GM23338 (cell line): ENCODE measurements around the gene VN1R4. TPM values are rescaled to one million over a fixed set of nuclear protein-coding genes. Genes with fewer than 3 reads are reported as not detected.

ENCODE experiments used
- ATAC-seq: fragments of 200-7000 bp; cut with Tn5 transposase; 3 replicates; pipeline ENCODE4 v1.9.1; 2020
- DNase-seq: peaks from one replicate; pipeline ENCODE4 v3.0.0-alpha.2; 2015; ENCODE audit warnings: low spot score
- H2AFZ ChIP-seq: fragments of 200-600 bp; sonication (generic); 2 replicates; pipeline ENCODE4 v1.8.0; 2016; ENCODE audit warnings: antibody characterized with exemption, mild to moderate bottlenecking, moderate library complexity
- H3F3A ChIP-seq: fragments of 200-600 bp; sonication (generic); replicated peaks from 2 replicates; pipeline ENCODE4 v1.8.0; 2017; ENCODE audit warnings: antibody characterized with exemption, mixed run types, low read depth
- H3K27ac ChIP-seq: fragments of 200-600 bp; sonication (generic); 2 replicates; pipeline ENCODE4 v1.6.1; 2016; ENCODE audit warnings: low read depth
- H3K27me3 ChIP-seq: fragments of 200-600 bp; sonication (generic); 2 replicates; pipeline ENCODE4 v1.8.0; 2016; ENCODE audit warnings: mild to moderate bottlenecking, mixed run types, moderate library complexity; ENCODE audit not compliant: insufficient read depth
- H3K36me3 ChIP-seq: fragments of 200-600 bp; sonication (generic); 2 replicates; pipeline ENCODE4 v1.8.0; 2016; ENCODE audit warnings: mild to moderate bottlenecking; ENCODE audit not compliant: insufficient read depth
- H3K4me1 ChIP-seq: fragments of 200-600 bp; sonication (generic); 2 replicates; pipeline ENCODE4 v1.8.0; 2016; ENCODE audit warnings: mild to moderate bottlenecking, moderate library complexity; ENCODE audit not compliant: insufficient read depth
- H3K4me2 ChIP-seq: fragments of 200-600 bp; sonication (generic); 2 replicates; pipeline ENCODE4 v1.7.1; 2017; ENCODE audit warnings: mixed run types
- H3K4me3 ChIP-seq: fragments of 200-600 bp; sonication (generic); 2 replicates; pipeline ENCODE4 v1.6.1; 2016; ENCODE audit warnings: mixed run types
- H3K79me2 ChIP-seq: fragments of 200-600 bp; sonication (generic); replicated peaks from 2 replicates; pipeline ENCODE4 v1.8.0; 2017; ENCODE audit warnings: mild to moderate bottlenecking; ENCODE audit not compliant: insufficient read depth
- H3K9me2 ChIP-seq: fragments of 200-600 bp; sonication (generic); 2 replicates; pipeline ENCODE4 v1.8.0; 2017; ENCODE audit not compliant: insufficient read depth
- H4K20me1 ChIP-seq: fragments of 200-600 bp; sonication (generic); replicated peaks from 2 replicates; pipeline ENCODE4 v1.8.0; 2017; ENCODE audit warnings: mild to moderate bottlenecking; ENCODE audit not compliant: insufficient read depth
- H3K27ac Mint-ChIP-seq: 2 replicates; pipeline ENCODE4 v1.8.0; 2020; ENCODE audit warnings: inconsistent platforms, mild to moderate bottlenecking, moderate library complexity, mixed read lengths
- H3K27me3 Mint-ChIP-seq: 3 replicates; pipeline ENCODE4 v1.8.0; 2022; ENCODE audit warnings: low read depth, mild to moderate bottlenecking, moderate library complexity, mixed read lengths, inconsistent platforms; ENCODE audit not compliant: insufficient read depth, poor library complexity
- H3K36me3 Mint-ChIP-seq: 3 replicates; pipeline ENCODE4 v1.8.0; 2021; ENCODE audit warnings: low read depth, mild to moderate bottlenecking, inconsistent platforms, moderate library complexity, mixed read lengths
- H3K4me1 Mint-ChIP-seq: 3 replicates; pipeline ENCODE4 v1.8.0; 2020; ENCODE audit warnings: mild to moderate bottlenecking, inconsistent platforms, mixed read lengths
- H3K4me3 Mint-ChIP-seq: 3 replicates; pipeline ENCODE4 v1.8.0; 2021; ENCODE audit warnings: moderate library complexity, mild to moderate bottlenecking, inconsistent platforms, mixed read lengths
- H3K9me3 Mint-ChIP-seq: 3 replicates; pipeline ENCODE4 v1.8.0; 2020; ENCODE audit warnings: moderate library complexity, mild to moderate bottlenecking, inconsistent platforms, mixed read lengths
- EZH2 ChIP-seq: fragments of 200-600 bp; sonication (generic); IDR thresholded peaks from one replicate; pipeline ENCODE4 v1.8.0; 2017; ENCODE audit warnings: antibody characterized with exemption, mild to moderate bottlenecking, low read depth; ENCODE audit not compliant: unreplicated experiment
- JUNB ChIP-seq: IDR thresholded peaks from one replicate; pipeline ENCODE4 v1.6.1; 2016; ENCODE audit warnings: antibody characterized with exemption; ENCODE audit not compliant: unreplicated experiment
- NANOG ChIP-seq: IDR thresholded peaks from 2 replicates; pipeline ENCODE4 v1.6.1; 2016; ENCODE audit warnings: antibody characterized with exemption, borderline replicate concordance
- POLR2AphosphoS5 ChIP-seq: IDR thresholded peaks from 2 replicates; pipeline ENCODE4 v1.6.1; 2016; ENCODE audit warnings: antibody characterized with exemption, low read depth
- ZNF114 ChIP-seq: fragments of 250-450 bp; sonication (Bioruptor Pico); IDR thresholded peaks from 2 replicates; pipeline ENCODE4 v1.5.0; 2020; ENCODE audit warnings: mild to moderate bottlenecking, moderate library complexity
- polyA plus RNA-seq: library from polyadenylated mRNA; unstranded; fragments of >200 nt; fragmentation: Nextera tagmentation; extraction: Ambion mirVana; gene quantifications from 2 replicates; pipeline ENCODE4 v1.2.1, GENCODE V29; 2016
- total RNA-seq: library from RNA; depleted of rRNA; stranded (reverse); fragments of >200 nt; shearing (Covaris generic); gene quantifications from 2 replicates; pipeline ENCODE4 v1.2.3, GENCODE V29; 2014
- TF ChIP-seq, protein P1 (sequence below): IDR thresholded peaks from 2 replicates; pipeline ENCODE4 v1.6.1; 2016; ENCODE audit warnings: antibody characterized with exemption
- TF ChIP-seq, protein P2 (sequence below): fragments of 250-450 bp; sonication (Bioruptor Pico); IDR thresholded peaks from 2 replicates; pipeline ENCODE4 v1.5.0; 2020; ENCODE audit warnings: mild to moderate bottlenecking, moderate library complexity
- TF ChIP-seq, protein P3 (sequence below): IDR thresholded peaks from one replicate; pipeline ENCODE4 v1.6.1; 2018; ENCODE audit warnings: antibody characterized with exemption; ENCODE audit not compliant: unreplicated experiment

The VN1R4 gene
- total and polyA plus RNA-seq, 2 experiments from 2014 or later: not detected

DNA sequence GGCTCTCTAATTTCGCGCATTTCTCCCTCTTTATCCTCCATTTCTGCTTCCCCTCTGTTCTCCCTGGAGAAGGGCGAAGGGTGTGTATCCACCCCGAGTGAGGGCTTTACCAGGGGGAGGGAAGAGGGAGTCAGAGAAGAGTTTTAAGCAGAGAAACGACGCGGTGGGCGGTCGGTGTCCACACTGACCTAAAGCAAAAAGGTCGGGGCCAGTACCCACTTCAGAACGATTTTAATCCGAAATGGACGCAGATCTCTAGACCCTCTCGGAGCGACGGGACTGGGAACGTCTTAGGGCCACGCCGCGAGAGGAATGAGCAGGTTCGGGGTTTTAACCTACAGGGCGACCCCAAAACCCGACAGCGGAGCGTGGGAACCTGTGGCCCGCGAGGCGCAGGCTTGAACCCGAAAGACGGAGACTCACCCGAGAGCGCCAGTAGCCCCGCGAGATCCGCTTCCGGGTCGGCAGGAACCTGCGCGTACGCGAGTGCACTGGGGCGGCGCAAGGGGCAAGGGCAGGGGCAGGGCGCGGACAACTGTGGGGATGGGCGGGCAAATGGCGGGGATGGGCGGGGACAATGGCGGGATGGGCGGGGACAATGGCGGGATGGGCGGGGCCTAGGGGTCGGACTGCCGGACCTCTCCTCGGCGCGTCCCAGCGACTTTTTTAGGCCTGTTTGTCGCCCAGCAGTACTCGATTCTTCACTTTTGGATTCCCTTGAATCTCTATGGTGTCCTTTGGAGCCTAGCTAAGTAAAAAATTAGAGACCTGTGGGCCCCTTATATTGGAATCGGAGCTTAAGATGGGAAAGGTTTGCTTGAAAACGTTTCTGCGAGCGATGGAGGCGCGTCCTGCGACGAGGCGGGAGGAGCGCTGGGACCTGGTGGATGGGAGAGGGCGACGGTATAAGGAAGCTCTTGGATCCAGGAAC lies 12.8 kb downstream of the VN1R4 start, which contains the start of gene ZNF677:
ZNF677 (minus strand) TSS at position 463 of the 931 bp plus-strand sequence. CDS start 3,323 bp downstream, outside the sequence.
- peak within 1 kb of the TSS; percentile 20; the same call in 1 of the 2 replicates for H3K27ac ChIP-seq
- peaks cover 55% of the 10 kb centered on the region for H3K36me3 Mint-ChIP-seq
- H3K9me2 ChIP-seq: no peaks in the 10 kb centered on the region; the same call in 1 of the 2 replicates
- H3K4me3 ChIP-seq: peak within 1 kb of the TSS; percentile 75
- H3K79me2 ChIP-seq: peaks cover 15% of the 10 kb centered on the region
- H3F3A ChIP-seq: no peaks in the 10 kb centered on the region
- peaks cover 2% of the 10 kb centered on the region for H3K27me3 Mint-ChIP-seq
- peak within 1 kb of the TSS; percentile 85 for H3K4me3 Mint-ChIP-seq
- ATAC-seq: peak; percentile 99
- H3K27me3 ChIP-seq: no peaks in the 10 kb centered on the region
- peaks cover 52% of the 10 kb centered on the region for H3K9me3 Mint-ChIP-seq
- peaks cover 11% of the 10 kb centered on the region; the same call in 1 of the 2 replicates for H3K4me1 ChIP-seq
- peaks cover 3% of the 10 kb centered on the region; the same call in 2 of the 3 replicates for H3K4me1 Mint-ChIP-seq
- TF ChIP-seq, protein P1, sequence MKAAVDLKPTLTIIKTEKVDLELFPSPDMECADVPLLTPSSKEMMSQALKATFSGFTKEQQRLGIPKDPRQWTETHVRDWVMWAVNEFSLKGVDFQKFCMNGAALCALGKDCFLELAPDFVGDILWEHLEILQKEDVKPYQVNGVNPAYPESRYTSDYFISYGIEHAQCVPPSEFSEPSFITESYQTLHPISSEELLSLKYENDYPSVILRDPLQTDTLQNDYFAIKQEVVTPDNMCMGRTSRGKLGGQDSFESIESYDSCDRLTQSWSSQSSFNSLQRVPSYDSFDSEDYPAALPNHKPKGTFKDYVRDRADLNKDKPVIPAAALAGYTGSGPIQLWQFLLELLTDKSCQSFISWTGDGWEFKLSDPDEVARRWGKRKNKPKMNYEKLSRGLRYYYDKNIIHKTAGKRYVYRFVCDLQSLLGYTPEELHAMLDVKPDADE: peak; percentile 78; the same call in 1 of the 2 replicates
- TF ChIP-seq ZNF114 (CRISPR knock-in tag) (no peak), POLR2AphosphoS5 (peak; percentile 86)
- DNase-seq: peak; percentile 90
- H3K4me2 ChIP-seq: peak within 1 kb of the TSS; percentile 98
- peaks cover 29% of the 10 kb centered on the region for H3K36me3 ChIP-seq
- no peaks in the 10 kb centered on the region for H4K20me1 ChIP-seq
- peak within 1 kb of the TSS; percentile 100 for H2AFZ ChIP-seq
- H3K27ac Mint-ChIP-seq: peak within 1 kb of the TSS; percentile 85

DNA sequence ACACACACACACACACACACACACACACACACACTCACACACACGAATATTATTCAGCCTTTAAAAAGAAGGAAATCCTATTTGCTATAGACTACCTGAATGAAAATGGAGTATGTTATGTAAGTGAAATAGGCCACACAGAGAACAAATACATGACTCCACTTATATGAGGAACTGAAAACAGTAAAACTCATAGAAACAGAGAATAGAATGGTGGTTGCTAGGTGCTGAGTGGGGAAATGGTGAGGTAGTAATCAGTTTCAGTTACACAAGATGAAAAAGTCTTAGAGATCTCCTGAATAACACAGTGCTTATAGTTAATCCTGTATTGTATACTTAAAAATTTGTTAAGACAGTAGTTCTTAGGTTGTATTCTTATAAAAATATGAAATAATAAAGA lies 21.0 kb downstream of the VN1R4 start:
- ATAC-seq (no peak), DNase-seq (no peak)
- Histone ChIP-seq H3K27me3 (no peaks in the 10 kb centered on the region), H3K79me2 (peaks cover 5% of the 10 kb centered on the region; the same call in 1 of the 2 replicates), H3K36me3 (peaks cover 63% of the 10 kb centered on the region), H3K9me2 (no peaks in the 10 kb centered on the region; the same call in 1 of the 2 replicates), H2AFZ (no peak overlapping the region), H3F3A (no peaks in the 10 kb centered on the region), H3K4me3 (no peak overlapping the region), H3K4me1 (no peaks in the 10 kb centered on the region), H3K4me2 (no peak overlapping the region), H4K20me1 (no peaks in the 10 kb centered on the region), H3K27ac (no peak overlapping the region)
- H3K36me3 Mint-ChIP-seq: peaks cover 99% of the 10 kb centered on the region
- H3K4me1 Mint-ChIP-seq: no peaks in the 10 kb centered on the region
- no peaks in the 10 kb centered on the region for H3K27me3 Mint-ChIP-seq
- H3K9me3 Mint-ChIP-seq: peaks cover 89% of the 10 kb centered on the region
- no peak overlapping the region for H3K4me3 Mint-ChIP-seq
- no peak overlapping the region for H3K27ac Mint-ChIP-seq
- TF ChIP-seq JUNB (no peak), POLR2AphosphoS5 (no peak), ZNF114 (CRISPR knock-in tag) (no peak), NANOG (no peak), EZH2 (no peak)
- TF ChIP-seq, protein P2, sequence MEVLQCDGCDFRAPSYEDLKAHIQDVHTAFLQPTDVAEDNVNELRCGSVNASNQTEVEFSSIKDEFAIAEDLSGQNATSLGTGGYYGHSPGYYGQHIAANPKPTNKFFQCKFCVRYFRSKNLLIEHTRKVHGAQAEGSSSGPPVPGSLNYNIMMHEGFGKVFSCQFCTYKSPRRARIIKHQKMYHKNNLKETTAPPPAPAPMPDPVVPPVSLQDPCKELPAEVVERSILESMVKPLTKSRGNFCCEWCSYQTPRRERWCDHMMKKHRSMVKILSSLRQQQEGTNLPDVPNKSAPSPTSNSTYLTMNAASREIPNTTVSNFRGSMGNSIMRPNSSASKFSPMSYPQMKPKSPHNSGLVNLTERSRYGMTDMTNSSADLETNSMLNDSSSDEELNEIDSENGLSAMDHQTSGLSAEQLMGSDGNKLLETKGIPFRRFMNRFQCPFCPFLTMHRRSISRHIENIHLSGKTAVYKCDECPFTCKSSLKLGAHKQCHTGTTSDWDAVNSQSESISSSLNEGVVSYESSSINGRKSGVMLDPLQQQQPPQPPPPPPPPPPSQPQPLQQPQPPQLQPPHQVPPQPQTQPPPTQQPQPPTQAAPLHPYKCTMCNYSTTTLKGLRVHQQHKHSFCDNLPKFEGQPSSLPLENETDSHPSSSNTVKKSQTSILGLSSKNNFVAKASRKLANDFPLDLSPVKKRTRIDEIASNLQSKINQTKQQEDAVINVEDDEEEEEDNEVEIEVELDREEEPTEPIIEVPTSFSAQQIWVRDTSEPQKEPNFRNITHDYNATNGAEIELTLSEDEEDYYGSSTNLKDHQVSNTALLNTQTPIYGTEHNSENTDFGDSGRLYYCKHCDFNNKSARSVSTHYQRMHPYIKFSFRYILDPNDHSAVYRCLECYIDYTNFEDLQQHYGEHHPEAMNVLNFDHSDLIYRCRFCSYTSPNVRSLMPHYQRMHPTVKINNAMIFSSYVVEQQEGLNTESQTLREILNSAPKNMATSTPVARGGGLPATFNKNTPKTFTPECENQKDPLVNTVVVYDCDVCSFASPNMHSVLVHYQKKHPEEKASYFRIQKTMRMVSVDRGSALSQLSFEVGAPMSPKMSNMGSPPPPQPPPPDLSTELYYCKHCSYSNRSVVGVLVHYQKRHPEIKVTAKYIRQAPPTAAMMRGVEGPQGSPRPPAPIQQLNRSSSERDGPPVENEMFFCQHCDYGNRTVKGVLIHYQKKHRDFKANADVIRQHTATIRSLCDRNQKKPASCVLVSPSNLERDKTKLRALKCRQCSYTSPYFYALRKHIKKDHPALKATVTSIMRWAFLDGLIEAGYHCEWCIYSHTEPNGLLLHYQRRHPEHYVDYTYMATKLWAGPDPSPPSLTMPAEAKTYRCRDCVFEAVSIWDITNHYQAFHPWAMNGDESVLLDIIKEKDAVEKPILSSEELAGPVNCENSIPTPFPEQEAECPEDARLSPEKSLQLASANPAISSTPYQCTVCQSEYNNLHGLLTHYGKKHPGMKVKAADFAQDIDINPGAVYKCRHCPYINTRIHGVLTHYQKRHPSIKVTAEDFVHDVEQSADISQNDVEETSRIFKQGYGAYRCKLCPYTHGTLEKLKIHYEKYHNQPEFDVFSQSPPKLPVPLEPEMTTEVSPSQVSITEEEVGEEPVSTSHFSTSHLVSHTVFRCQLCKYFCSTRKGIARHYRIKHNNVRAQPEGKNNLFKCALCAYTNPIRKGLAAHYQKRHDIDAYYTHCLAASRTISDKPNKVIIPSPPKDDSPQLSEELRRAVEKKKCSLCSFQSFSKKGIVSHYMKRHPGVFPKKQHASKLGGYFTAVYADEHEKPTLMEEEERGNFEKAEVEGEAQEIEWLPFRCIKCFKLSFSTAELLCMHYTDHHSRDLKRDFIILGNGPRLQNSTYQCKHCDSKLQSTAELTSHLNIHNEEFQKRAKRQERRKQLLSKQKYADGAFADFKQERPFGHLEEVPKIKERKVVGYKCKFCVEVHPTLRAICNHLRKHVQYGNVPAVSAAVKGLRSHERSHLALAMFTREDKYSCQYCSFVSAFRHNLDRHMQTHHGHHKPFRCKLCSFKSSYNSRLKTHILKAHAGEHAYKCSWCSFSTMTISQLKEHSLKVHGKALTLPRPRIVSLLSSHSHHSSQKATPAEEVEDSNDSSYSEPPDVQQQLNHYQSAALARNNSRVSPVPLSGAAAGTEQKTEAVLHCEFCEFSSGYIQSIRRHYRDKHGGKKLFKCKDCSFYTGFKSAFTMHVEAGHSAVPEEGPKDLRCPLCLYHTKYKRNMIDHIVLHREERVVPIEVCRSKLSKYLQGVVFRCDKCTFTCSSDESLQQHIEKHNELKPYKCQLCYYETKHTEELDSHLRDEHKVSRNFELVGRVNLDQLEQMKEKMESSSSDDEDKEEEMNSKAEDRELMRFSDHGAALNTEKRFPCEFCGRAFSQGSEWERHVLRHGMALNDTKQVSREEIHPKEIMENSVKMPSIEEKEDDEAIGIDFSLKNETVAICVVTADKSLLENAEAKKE (CRISPR knock-in tag): no peak
- TF ChIP-seq, protein P3, sequence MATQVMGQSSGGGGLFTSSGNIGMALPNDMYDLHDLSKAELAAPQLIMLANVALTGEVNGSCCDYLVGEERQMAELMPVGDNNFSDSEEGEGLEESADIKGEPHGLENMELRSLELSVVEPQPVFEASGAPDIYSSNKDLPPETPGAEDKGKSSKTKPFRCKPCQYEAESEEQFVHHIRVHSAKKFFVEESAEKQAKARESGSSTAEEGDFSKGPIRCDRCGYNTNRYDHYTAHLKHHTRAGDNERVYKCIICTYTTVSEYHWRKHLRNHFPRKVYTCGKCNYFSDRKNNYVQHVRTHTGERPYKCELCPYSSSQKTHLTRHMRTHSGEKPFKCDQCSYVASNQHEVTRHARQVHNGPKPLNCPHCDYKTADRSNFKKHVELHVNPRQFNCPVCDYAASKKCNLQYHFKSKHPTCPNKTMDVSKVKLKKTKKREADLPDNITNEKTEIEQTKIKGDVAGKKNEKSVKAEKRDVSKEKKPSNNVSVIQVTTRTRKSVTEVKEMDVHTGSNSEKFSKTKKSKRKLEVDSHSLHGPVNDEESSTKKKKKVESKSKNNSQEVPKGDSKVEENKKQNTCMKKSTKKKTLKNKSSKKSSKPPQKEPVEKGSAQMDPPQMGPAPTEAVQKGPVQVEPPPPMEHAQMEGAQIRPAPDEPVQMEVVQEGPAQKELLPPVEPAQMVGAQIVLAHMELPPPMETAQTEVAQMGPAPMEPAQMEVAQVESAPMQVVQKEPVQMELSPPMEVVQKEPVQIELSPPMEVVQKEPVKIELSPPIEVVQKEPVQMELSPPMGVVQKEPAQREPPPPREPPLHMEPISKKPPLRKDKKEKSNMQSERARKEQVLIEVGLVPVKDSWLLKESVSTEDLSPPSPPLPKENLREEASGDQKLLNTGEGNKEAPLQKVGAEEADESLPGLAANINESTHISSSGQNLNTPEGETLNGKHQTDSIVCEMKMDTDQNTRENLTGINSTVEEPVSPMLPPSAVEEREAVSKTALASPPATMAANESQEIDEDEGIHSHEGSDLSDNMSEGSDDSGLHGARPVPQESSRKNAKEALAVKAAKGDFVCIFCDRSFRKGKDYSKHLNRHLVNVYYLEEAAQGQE: no peak
